ENCODE data around the gene ZNF169. TPM values are rescaled to one million over a fixed set of nuclear protein-coding genes. Genes with fewer than 3 reads are reported as not detected.
"Not testable (repeated sequence)": the region's sequence is repeated elsewhere in the genome, so short reads cannot be mapped to it uniquely, and the experiment has no call there.

Gene ZNF169
- total and polyA plus RNA-seq, 7 donors, result 1.2 to 24.6 (median 9.6) TPM

GRCh38 chr9:94323153-94323798, 64.2 kb downstream of the ZNF169 start:
- not testable (repeated sequence) for DNase-seq

GRCh38 chr9:94325583-94325982, 66.5 kb downstream of the ZNF169 start:
- H3K27ac ChIP-seq; H3K4me3 ChIP-seq; H3K9me3 ChIP-seq; intact Hi-C loops (cut with DNase I); H3K4me1 ChIP-seq; H3K36me3 ChIP-seq; H3K27me3 ChIP-seq; DNase-seq: not testable (repeated sequence)
- WGBS, 2 donors, result 32 to 70% methylated on average over 15 of the region's 16 CpGs

More at GRCh38 chr9:94323153-94323798, 64.2 kb downstream of the ZNF169 start:
- H3K4me1 ChIP-seq; H3K27ac ChIP-seq; H3K27me3 ChIP-seq; H3K4me3 ChIP-seq; H3K36me3 ChIP-seq; intact Hi-C loops (cut with DNase I); H3K9me3 ChIP-seq: not testable (repeated sequence)
- WGBS, 2 donors, result 84 to 94% methylated on average over 14 of the region's 18 CpGs

- H3K27ac ChIP-seq; H3K36me3 ChIP-seq; intact Hi-C loops (cut with DNase I); H3K27me3 ChIP-seq; DNase-seq; H3K4me1 ChIP-seq; H3K9me3 ChIP-seq; H3K4me3 ChIP-seq: not testable (repeated sequence)
- 95 to 96% methylated on average over 2 of the region's 5 CpGs for WGBS, 2 donors
Observed at GRCh38 chr9:94328544-94328943, 69.4 kb downstream of the ZNF169 start, which contains the start of gene NUTM2F. Gene NUTM2F (minus strand): TSS chr9:94328644. CDS start chr9:94328623, 21 bp downstream.

GRCh38 chr9:94336445-94336844, 77.3 kb downstream of the ZNF169 start:
- H3K4me1 ChIP-seq; H3K36me3 ChIP-seq; DNase-seq; H3K27ac ChIP-seq; H3K27me3 ChIP-seq; H3K9me3 ChIP-seq; intact Hi-C loops (cut with DNase I); H3K4me3 ChIP-seq: not testable (repeated sequence)
- 94 to 96% methylated on average over 4 of the region's 4 CpGs for WGBS, 2 donors

GRCh38 chr9:94338723-94339122, 79.6 kb downstream of the ZNF169 start:
- 90 to 94% methylated on average over 7 of the region's 7 CpGs for WGBS, 2 donors
- H3K27ac ChIP-seq; H3K27me3 ChIP-seq; DNase-seq; H3K4me1 ChIP-seq; H3K36me3 ChIP-seq; intact Hi-C loops (cut with DNase I); H3K9me3 ChIP-seq; H3K4me3 ChIP-seq: not testable (repeated sequence)

GRCh38 chr9:94339657-94340056, 80.6 kb downstream of the ZNF169 start:
- DNase-seq; H3K27ac ChIP-seq; H3K27me3 ChIP-seq; intact Hi-C loops (cut with DNase I); H3K9me3 ChIP-seq; H3K4me3 ChIP-seq; H3K4me1 ChIP-seq; H3K36me3 ChIP-seq: not testable (repeated sequence)
- WGBS, 2 donors, result 82 to 95% methylated on average over 6 of the region's 6 CpGs

GRCh38 chr9:94340750-94341149, 81.7 kb downstream of the ZNF169 start:
- H3K27ac ChIP-seq; H3K9me3 ChIP-seq; DNase-seq; H3K4me3 ChIP-seq; H3K36me3 ChIP-seq; H3K27me3 ChIP-seq; intact Hi-C loops (cut with DNase I); H3K4me1 ChIP-seq: not testable (repeated sequence)
- WGBS, 2 donors, result 98% methylated on average over 5 of the region's 6 CpGs

GRCh38 chr9:94341703-94342102, 82.6 kb downstream of the ZNF169 start:
- H3K27ac ChIP-seq; H3K4me1 ChIP-seq; DNase-seq; H3K9me3 ChIP-seq; H3K4me3 ChIP-seq; H3K36me3 ChIP-seq; intact Hi-C loops (cut with DNase I); H3K27me3 ChIP-seq: not testable (repeated sequence)
- 63 to 75% methylated on average over 2 of the region's 2 CpGs for WGBS, 2 donors

GRCh38 chr9:94347451-94347850, 88.4 kb downstream of the ZNF169 start:
- H3K27me3 ChIP-seq; H3K9me3 ChIP-seq; H3K4me3 ChIP-seq; DNase-seq; H3K27ac ChIP-seq; intact Hi-C loops (cut with DNase I); H3K4me1 ChIP-seq; H3K36me3 ChIP-seq: not testable (repeated sequence)
- 93 to 96% methylated on average over 16 of the region's 16 CpGs for WGBS, 2 donors

GRCh38 chr9:94348754-94349153, 89.7 kb downstream of the ZNF169 start:
- H3K36me3 ChIP-seq; intact Hi-C loops (cut with DNase I); H3K4me3 ChIP-seq; DNase-seq; H3K9me3 ChIP-seq; H3K27ac ChIP-seq; H3K27me3 ChIP-seq; H3K4me1 ChIP-seq: not testable (repeated sequence)
- no CpG with 5 or more reads among the region's 3 CpGs for WGBS, 2 donors

Other genes with a start within 250 kb of the ZNF169 start
- 10 to 100 TPM; 12.0 to 16.3 (median 13.8) TPM for gene PTPDC1, start 174.8 kb upstream of the ZNF169 start, total RNA-seq
- gene PTPDC1, start 174.8 kb upstream of the ZNF169 start, polyA plus RNA-seq, result 1 to 10 TPM; 2.1 to 2.5 (median 2.4) TPM
- gene NUTM2F, start 69.3 kb downstream of the ZNF169 start, total RNA-seq, result not detected
- not detected for gene NUTM2F, start 69.3 kb downstream of the ZNF169 start, polyA plus RNA-seq

Data from sigmoid colon (tissue), 7 donors.